Measurements from ENCODE around the gene KRT77.

Gene KRT77

GRCh38 chr12:52693261-52693660 is 10.1 kb downstream of the KRT77 start:
- ATAC-seq, result no peak
- no peak for TF ChIP-seq TOX (CRISPR knock-in tag; IDR thresholded peaks at IDR 0.05; ENCODE audit: borderline replicate concordance)

GRCh38 chr12:52692254-52692653 is 11.1 kb downstream of the KRT77 start:
- no peak for TF ChIP-seq ZNF8 (CRISPR knock-in tag; IDR thresholded peaks at IDR 0.05)
- TF ChIP-seq ESRRG (CRISPR knock-in tag; IDR thresholded peaks at IDR 0.05), result no peak
- TF ChIP-seq CREB5 (CRISPR knock-in tag; IDR thresholded peaks at IDR 0.05; ENCODE audit: low read depth), result no peak
- no peak for TF ChIP-seq CSDC2 (CRISPR knock-in tag; IDR thresholded peaks at IDR 0.05)
- TF ChIP-seq ZNF565 (CRISPR knock-in tag; conservative IDR thresholded peaks at IDR 0.05; ENCODE audit: low read depth), result no peak
- TF ChIP-seq TOX (CRISPR knock-in tag; IDR thresholded peaks at IDR 0.05; ENCODE audit: borderline replicate concordance), result no peak
- no peak for TF ChIP-seq ARNTL (CRISPR knock-in tag; IDR thresholded peaks at IDR 0.05; ENCODE audit: borderline replicate concordance, low read depth)
- TF ChIP-seq TCF4 (CRISPR knock-in tag; IDR thresholded peaks at IDR 0.05; ENCODE audit: borderline replicate concordance), result no peak
- no peak for TF ChIP-seq RARB (CRISPR knock-in tag; IDR thresholded peaks at IDR 0.05)
- no peak for TF ChIP-seq OSR1 (CRISPR knock-in tag; IDR thresholded peaks at IDR 0.05)
- no peak for TF ChIP-seq ISL1 (CRISPR knock-in tag; IDR thresholded peaks at IDR 0.05)
- no peak for TF ChIP-seq TSHZ2 (CRISPR knock-in tag; IDR thresholded peaks at IDR 0.05)
- no peak for TF ChIP-seq CSRNP3 (CRISPR knock-in tag; IDR thresholded peaks at IDR 0.05)
- TF ChIP-seq SNAI2 (CRISPR knock-in tag; IDR thresholded peaks at IDR 0.05), result no peak
- peak; percentile 23; the same call in 1 of the 3 replicates for ATAC-seq

GRCh38 chr12:52691841-52692150 is 11.5 kb downstream of the KRT77 start:
- no peak for TF ChIP-seq CREB5 (CRISPR knock-in tag; IDR thresholded peaks at IDR 0.05; ENCODE audit: low read depth)
- no peak for TF ChIP-seq PPARA (CRISPR knock-in tag; IDR thresholded peaks at IDR 0.05; ENCODE audit: borderline replicate concordance)
- no peak for TF ChIP-seq RARB (CRISPR knock-in tag; IDR thresholded peaks at IDR 0.05)
- TF ChIP-seq ZFP3 (CRISPR knock-in tag; IDR thresholded peaks at IDR 0.05), result no peak
- TF ChIP-seq TOX (CRISPR knock-in tag; IDR thresholded peaks at IDR 0.05; ENCODE audit: borderline replicate concordance), result no peak
- TF ChIP-seq ZNF565 (CRISPR knock-in tag; conservative IDR thresholded peaks at IDR 0.05; ENCODE audit: low read depth), result no peak
- no peak for TF ChIP-seq ZNF70 (CRISPR knock-in tag; IDR thresholded peaks at IDR 0.05)
- no peak for TF ChIP-seq GLIS3 (CRISPR knock-in tag; IDR thresholded peaks at IDR 0.05)
- no peak for TF ChIP-seq ZFP30 (CRISPR knock-in tag; IDR thresholded peaks at IDR 0.05)
- no peak for TF ChIP-seq ZC3H10 (CRISPR knock-in tag; IDR thresholded peaks at IDR 0.05)
- no peak for TF ChIP-seq BACH2 (CRISPR knock-in tag; IDR thresholded peaks at IDR 0.05; ENCODE audit: borderline replicate concordance)
- no peak for TF ChIP-seq ARNTL (CRISPR knock-in tag; IDR thresholded peaks at IDR 0.05; ENCODE audit: borderline replicate concordance, low read depth)
- no peak for TF ChIP-seq CSRNP3 (CRISPR knock-in tag; IDR thresholded peaks at IDR 0.05)
- TF ChIP-seq ESRRG (CRISPR knock-in tag; IDR thresholded peaks at IDR 0.05), result no peak
- TF ChIP-seq ISL1 (CRISPR knock-in tag; IDR thresholded peaks at IDR 0.05), result no peak
- TF ChIP-seq ZNF8 (CRISPR knock-in tag; IDR thresholded peaks at IDR 0.05), result no peak
- no peak; the same call in 2 of the 3 replicates for ATAC-seq

Measured in SK-N-SH treated with all-trans-retinoic acid at 6 μM for 48 hours (cell line).